LNCaP clone FGC (cell line): ENCODE measurements around the gene RPL26.

Source experiments
- DNase-seq: peaks from one replicate; pipeline ENCODE4 v3.0.0-alpha.2; 2011; ENCODE audit warnings: low read depth
- H3K4me3 ChIP-seq: 2 replicates; pipeline ENCODE4 v1.5.1; 2011; ENCODE audit warnings: mild to moderate bottlenecking, low read depth, low read length, control low read depth
- CTCF ChIP-seq: IDR thresholded peaks from 2 replicates; pipeline ENCODE4 v1.5.1; 2012; ENCODE audit warnings: mild to moderate bottlenecking; ENCODE audit not compliant: control insufficient read depth, insufficient read depth; ENCODE audit errors: extremely low read depth

The RPL26 gene

GRCh38 chr17:8409966-8410882 is 27.2 kb upstream of the RPL26 start:
- DNase-seq: peak; percentile 55
- H3K4me3 ChIP-seq: no peak overlapping the region
- peak; percentile 89 for TF ChIP-seq CTCF

DNA sequence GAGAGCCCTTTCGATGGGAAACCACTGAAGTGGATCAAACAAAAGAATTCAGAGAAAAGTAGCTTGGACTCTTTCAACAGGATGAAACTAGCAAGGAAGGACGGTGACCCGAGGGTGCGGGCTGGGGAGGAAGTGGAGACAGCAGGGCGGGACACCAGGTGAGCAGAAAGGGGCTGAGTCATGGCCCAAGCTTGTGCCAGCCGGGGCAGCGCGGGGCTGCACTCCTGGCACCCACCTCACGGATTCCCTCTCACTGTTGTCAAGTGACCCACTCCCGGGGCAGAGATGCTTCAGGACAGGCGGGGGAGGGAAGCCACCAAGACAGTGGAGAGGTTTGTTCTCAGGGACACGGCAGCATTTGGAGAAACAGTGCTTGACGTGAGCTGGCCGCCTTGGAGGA is 25.4 kb upstream of the RPL26 start:
- no peak for TF ChIP-seq CTCF
- H3K4me3 ChIP-seq: no peak overlapping the region
- no peak for DNase-seq

DNA sequence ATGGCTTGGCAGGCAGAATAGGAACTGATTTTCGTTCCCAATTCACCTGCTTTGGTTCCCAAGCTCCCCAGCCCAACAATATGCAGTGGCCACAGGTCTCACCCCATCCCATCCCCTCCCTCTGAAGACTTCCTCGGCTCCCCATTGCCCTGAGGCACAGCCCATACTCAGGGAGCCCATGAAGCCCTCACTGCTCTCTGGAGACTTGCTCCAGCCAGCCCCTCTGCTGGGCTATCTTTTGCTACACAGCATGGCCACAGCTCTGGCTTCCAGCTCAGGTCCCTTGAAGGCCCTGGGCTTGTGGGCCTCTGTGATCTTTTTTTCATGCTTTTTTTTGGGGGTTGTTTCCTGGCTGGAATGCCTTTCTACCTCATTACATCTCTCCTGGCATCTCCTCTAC is 23.2 kb upstream of the RPL26 start:
- no peak overlapping the region for H3K4me3 ChIP-seq
- TF ChIP-seq CTCF: no peak
- no peak for DNase-seq

- no peak for TF ChIP-seq CTCF
- DNase-seq: no peak
- H3K4me3 ChIP-seq: no peak overlapping the region
Measured at GRCh38 chr17:8405499-8406016, 22.6 kb upstream of the RPL26 start.

DNA sequence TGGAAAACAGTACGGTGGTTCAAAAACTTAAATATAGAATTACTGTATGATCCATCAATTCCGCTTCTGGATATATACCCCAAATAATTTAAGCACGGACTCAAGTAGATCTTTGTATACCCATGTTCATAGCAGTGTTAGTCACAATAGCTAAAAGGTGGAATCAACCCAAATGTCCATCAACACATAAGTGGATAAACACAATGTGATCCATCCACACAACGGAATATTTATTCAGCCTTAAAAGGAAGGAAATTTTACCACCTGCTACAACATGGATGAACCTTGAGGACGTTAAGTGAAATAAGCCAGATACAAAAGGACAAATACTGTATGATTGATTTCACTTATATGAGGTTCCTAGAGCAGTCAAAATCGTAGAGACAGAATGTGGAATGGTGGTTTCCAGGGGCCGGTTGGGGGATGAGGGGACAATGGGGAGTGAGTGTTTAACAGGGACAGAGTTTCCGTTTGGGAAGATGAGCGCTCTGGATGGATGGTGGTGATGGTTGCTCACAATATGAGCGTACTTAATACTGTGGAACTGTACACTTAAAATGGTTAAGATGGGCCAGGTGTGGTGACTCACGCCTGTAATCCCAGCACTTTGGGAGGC is 20.0 kb upstream of the RPL26 start:
- no peak for TF ChIP-seq CTCF
- DNase-seq: no peak
- H3K4me3 ChIP-seq: no peak overlapping the region

- no peak for DNase-seq
- no peak for TF ChIP-seq CTCF
- no peak overlapping the region for H3K4me3 ChIP-seq
Measured at GRCh38 chr17:8401107-8401506, 18.1 kb upstream of the RPL26 start.
